HG02884 (cell line): ENCODE results near the gene CD164L2.

Source experiments
- ATAC-seq: cut with Tn5 transposase; IDR thresholded peaks from one replicate; pipeline ENCODE4 v1.9.1; 2021; ENCODE audit warnings: mild to moderate bottlenecking, moderate library complexity; ENCODE audit not compliant: unreplicated experiment

The CD164L2 gene

GRCh38 chr1:27349784-27350662 is 33.1 kb downstream of the CD164L2 start:
- no peak for ATAC-seq

GRCh38 chr1:27348861-27349783 is 34.0 kb downstream of the CD164L2 start:
- no peak for ATAC-seq

- ATAC-seq = no peak
These were observed 36.0 kb downstream of the CD164L2 start for GRCh38 chr1:27346991-27347624.

GRCh38 chr1:27346357-27346756 is 36.8 kb downstream of the CD164L2 start:
- ATAC-seq = no peak

- no peak for ATAC-seq
These were observed 37.9 kb downstream of the CD164L2 start for GRCh38 chr1:27345272-27345671.

- no peak for ATAC-seq
These were observed 39.5 kb downstream of the CD164L2 start for GRCh38 chr1:27343639-27344025.

- no peak for ATAC-seq
These were observed 40.1 kb downstream of the CD164L2 start for GRCh38 chr1:27342778-27343638.

- no peak for ATAC-seq
These were observed 40.7 kb downstream of the CD164L2 start for GRCh38 chr1:27342391-27342777.

- ATAC-seq = peak; percentile 42
These were observed 41.4 kb downstream of the CD164L2 start, which contains the start of gene SYTL1 for GRCh38 chr1:27341525-27342252. TSS of gene SYTL1 (plus strand) at chr1:27342022. CDS start at chr1:27345335, 3,313 bp downstream.

- ATAC-seq = no peak
These were observed 43.9 kb downstream of the CD164L2 start for GRCh38 chr1:27339213-27339612.

GRCh38 chr1:27338751-27339150 is 44.4 kb downstream of the CD164L2 start:
- no peak for ATAC-seq

GRCh38 chr1:27336756-27337155 is 46.4 kb downstream of the CD164L2 start:
- no peak for ATAC-seq

- ATAC-seq = no peak
These were observed 47.4 kb downstream of the CD164L2 start for GRCh38 chr1:27335506-27336422.

- ATAC-seq = no peak
These were observed 49.3 kb downstream of the CD164L2 start for GRCh38 chr1:27333717-27334279.

GRCh38 chr1:27332536-27333281 is 50.4 kb downstream of the CD164L2 start:
- no peak for ATAC-seq

GRCh38 chr1:27331922-27332321 is 51.2 kb downstream of the CD164L2 start:
- no peak for ATAC-seq

GRCh38 chr1:27331426-27331825 is 51.7 kb downstream of the CD164L2 start:
- ATAC-seq = no peak
